Epithelial cell of esophagus (primary cell): ENCODE data around the gene ATP5MC2.
"Not testable (repeated sequence)": the region's sequence is repeated elsewhere in the genome, so short reads cannot be mapped to it uniquely, and the experiment has no call there.

Experiments used
- DNase-seq: peaks from one replicate; pipeline ENCODE4 v3.0.0; 2010; ENCODE audit warnings: low read depth
- H3K4me3 ChIP-seq: 2 replicates; pipeline ENCODE4 v1.5.1; 2011; ENCODE audit warnings: mild to moderate bottlenecking, low read length, control low read depth
- TF ChIP-seq, protein P1 (sequence below): IDR thresholded peaks from 2 replicates; pipeline ENCODE4 v1.5.1; 2011; ENCODE audit warnings: low read depth, mild to moderate bottlenecking, low read length, control low read depth, inconsistent platforms; ENCODE audit not compliant: insufficient read depth; ENCODE audit errors: missing control alignments

Gene ATP5MC2

DNA sequence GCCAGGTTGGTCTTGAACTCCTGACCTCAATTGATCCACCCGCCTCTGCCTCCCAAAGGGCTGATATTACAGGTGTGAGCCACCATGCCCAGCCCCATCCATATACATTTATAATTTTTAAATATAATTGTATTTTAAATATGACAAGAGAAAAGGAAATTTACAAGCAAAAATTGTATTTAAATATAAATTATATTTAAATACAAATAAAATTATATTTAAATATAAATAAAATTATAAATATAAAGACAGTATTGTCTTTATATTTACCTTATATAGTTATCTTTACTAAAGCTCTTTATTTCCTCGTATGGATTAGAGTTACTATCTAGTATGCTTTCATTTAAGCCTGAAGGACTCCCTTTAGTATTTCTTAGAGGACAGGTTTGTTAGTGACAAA, 37.8 kb downstream of the ATP5MC2 start:
- DNase-seq, result no peak
- no peak overlapping the region for H3K4me3 ChIP-seq
- TF ChIP-seq, protein P1, sequence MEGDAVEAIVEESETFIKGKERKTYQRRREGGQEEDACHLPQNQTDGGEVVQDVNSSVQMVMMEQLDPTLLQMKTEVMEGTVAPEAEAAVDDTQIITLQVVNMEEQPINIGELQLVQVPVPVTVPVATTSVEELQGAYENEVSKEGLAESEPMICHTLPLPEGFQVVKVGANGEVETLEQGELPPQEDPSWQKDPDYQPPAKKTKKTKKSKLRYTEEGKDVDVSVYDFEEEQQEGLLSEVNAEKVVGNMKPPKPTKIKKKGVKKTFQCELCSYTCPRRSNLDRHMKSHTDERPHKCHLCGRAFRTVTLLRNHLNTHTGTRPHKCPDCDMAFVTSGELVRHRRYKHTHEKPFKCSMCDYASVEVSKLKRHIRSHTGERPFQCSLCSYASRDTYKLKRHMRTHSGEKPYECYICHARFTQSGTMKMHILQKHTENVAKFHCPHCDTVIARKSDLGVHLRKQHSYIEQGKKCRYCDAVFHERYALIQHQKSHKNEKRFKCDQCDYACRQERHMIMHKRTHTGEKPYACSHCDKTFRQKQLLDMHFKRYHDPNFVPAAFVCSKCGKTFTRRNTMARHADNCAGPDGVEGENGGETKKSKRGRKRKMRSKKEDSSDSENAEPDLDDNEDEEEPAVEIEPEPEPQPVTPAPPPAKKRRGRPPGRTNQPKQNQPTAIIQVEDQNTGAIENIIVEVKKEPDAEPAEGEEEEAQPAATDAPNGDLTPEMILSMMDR, result no peak

- no peak overlapping the region for H3K4me3 ChIP-seq
- DNase-seq, result no peak
- TF ChIP-seq, protein P1, result no peak
These were observed 39.2 kb downstream of the ATP5MC2 start for GRCh38 chr12:53636641-53637040.

DNA sequence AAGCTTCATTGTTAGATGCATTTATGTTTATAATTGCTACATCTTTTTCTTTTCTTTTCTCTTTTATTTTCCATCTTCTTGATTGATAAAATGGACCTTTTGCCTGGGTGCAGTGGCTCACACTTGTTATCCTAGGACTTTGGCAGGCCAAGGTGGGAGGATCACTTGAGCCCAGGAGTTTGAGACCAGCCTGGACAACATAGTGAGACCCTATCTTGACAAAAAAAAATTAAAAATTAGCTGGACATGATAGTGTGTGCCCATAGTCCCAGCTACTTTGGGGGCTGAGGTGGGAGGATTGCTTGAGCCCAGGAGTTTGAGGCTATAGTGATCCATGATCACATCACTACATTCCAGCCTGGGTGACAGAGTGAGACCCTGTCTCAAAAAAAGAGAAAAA, 40.2 kb downstream of the ATP5MC2 start:
- DNase-seq, H3K4me3 ChIP-seq: not testable (repeated sequence)

DNA sequence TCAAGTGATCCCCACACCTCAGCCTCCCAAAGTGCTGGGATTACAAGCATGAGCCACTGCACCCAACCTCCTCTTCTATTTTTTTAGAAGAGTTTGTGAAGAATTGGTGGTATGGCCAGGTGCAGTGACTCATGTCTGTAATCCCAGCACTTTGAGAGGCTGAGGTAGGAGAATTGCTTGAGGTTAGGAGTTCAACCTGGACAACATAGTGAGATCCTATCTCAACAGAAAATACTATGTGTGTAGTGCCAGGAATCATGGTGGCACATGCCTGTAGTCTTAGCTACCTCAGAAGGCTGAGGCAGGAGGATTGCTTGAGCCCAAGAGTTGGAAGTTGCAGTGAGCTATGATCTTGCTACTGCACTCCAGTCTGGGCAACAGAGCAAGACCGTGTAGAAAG, 44.2 kb downstream of the ATP5MC2 start:
- TF ChIP-seq, protein P1, result no peak
- H3K4me3 ChIP-seq, result no peak overlapping the region
- DNase-seq, result no peak

DNA sequence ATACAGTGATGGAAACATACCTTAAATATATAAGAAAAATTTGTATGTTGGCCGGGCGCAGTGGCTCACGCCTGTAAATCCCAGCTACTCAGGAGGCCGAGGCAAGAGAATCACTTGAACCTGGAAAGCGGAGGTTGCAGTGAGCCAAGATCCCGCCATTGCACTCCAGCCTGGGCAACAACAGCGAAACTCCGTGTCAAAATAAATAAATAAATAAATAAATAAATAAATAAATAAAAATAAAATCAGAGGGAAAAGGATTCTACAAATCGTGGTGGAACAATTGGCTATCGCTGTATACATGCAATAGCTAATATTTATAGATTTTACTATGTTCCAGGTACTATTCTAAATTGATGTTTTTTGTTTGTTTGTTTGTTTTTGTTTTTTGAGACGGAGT, 48.0 kb downstream of the ATP5MC2 start:
- TF ChIP-seq, protein P1, result no peak
- DNase-seq, result no peak
- H3K4me3 ChIP-seq, result no peak overlapping the region

- peak overlapping the region; percentile 90 for H3K4me3 ChIP-seq
- DNase-seq, result no peak
- TF ChIP-seq, protein P1, result no peak
These were observed 49.1 kb downstream of the ATP5MC2 start for GRCh38 chr12:53626702-53627169.

GRCh38 chr12:53625946-53626701, 49.8 kb downstream of the ATP5MC2 start, which contains the start of gene ATF7:
TSS of gene ATF7 (minus strand) at chr12:53626382. CDS start at chr12:53601000, 25,382 bp downstream.
- H3K4me3 ChIP-seq, result peak within 1 kb of the TSS; percentile 90
- peak; percentile 98 for DNase-seq
- TF ChIP-seq, protein P1, result no peak
